RKO (cell line): Measurements from ENCODE around the gene ANGPT4.

Source experiments
- DNase-seq: peaks from one replicate; pipeline ENCODE4 v3.0.0-alpha.2; 2016; ENCODE audit warnings: low spot score

Gene ANGPT4

GRCh38 chr20:825710-826421 is 90.3 kb downstream of the ANGPT4 start:
- no peak for DNase-seq

GRCh38 chr20:824916-825315 is 91.2 kb downstream of the ANGPT4 start:
- no peak for DNase-seq

- peak; percentile 19 for DNase-seq
These were observed 91.6 kb downstream of the ANGPT4 start for GRCh38 chr20:824490-824889.

GRCh38 chr20:823574-823902 is 92.6 kb downstream of the ANGPT4 start:
- no peak for DNase-seq

GRCh38 chr20:822651-823573 is 93.2 kb downstream of the ANGPT4 start:
- DNase-seq: no peak

GRCh38 chr20:821731-822065 is 94.4 kb downstream of the ANGPT4 start:
- no peak for DNase-seq

- DNase-seq: no peak
These were observed 94.9 kb downstream of the ANGPT4 start for GRCh38 chr20:821046-821730.

GRCh38 chr20:820323-820953 is 95.7 kb downstream of the ANGPT4 start:
- no peak for DNase-seq
